Gastroesophageal sphincter (tissue), 4 donors: ENCODE data around the gene HOGA1. TPM values are rescaled to one million over a fixed set of nuclear protein-coding genes. Genes with fewer than 3 reads are reported as not detected.
A peak's percentile ranks its signal among the peaks of the same experiment; 100 is the strongest.

Experiments used
- ATAC-seq: fragments of 150-250 bp; one replicate; pipeline ENCODE4 v1.9.1; 2016; ENCODE audit warnings: mild to moderate bottlenecking, moderate library complexity
- H3K27ac ChIP-seq, 4 donors: fragments of 200-600 bp; sonication (generic) in 3 of 4; 1 replicate in 3 of 4; 2 replicates in 1 of 4; pipeline ENCODE4 v1.5.1; 2016 to 2019
- H3K27me3 ChIP-seq: fragments of 200-600 bp; sonication (generic); one replicate; pipeline ENCODE4 v1.5.1; 2019
- H3K36me3 ChIP-seq, 2 donors: fragments of 200-600 bp; sonication (generic); one replicate each; pipeline ENCODE4 v1.5.1; 2019; ENCODE audit warnings: control low read depth in 1 of 2
- H3K4me1 ChIP-seq, 3 donors: fragments of 200-600 bp; sonication (generic); 1 replicate in 2 of 3; 2 replicates in 1 of 3; pipeline ENCODE4 v1.5.1; 2016 to 2019; ENCODE audit warnings: control low read depth in 2 of 3
- H3K4me3 ChIP-seq, 2 donors: fragments of 200-600 bp; sonication (generic); one replicate each; pipeline ENCODE4 v1.5.1; 2019; ENCODE audit warnings: mild to moderate bottlenecking in 1 of 2, moderate library complexity in 1 of 2
- H3K9me3 ChIP-seq, 3 donors: fragments of 200-600 bp; sonication (generic); one replicate each; pipeline ENCODE4 v1.5.1; 2017 to 2019; ENCODE audit warnings: control low read depth in 2 of 3
- EP300 ChIP-seq: sonication (generic); formaldehyde crosslinking; IDR thresholded peaks from one replicate; pipeline ENCODE4 v1.6.1; 2017; ENCODE audit warnings: antibody characterized with exemption, mild to moderate bottlenecking
- POLR2A ChIP-seq, 2 donors: fragments of 450-650 bp; IDR thresholded peaks; one replicate each; pipeline ENCODE4 v1.6.1; 2017; ENCODE audit warnings: antibody characterized with exemption in 2 of 2, mild to moderate bottlenecking in 2 of 2, moderate library complexity in 1 of 2
- POLR2AphosphoS5 ChIP-seq: sonication (generic); formaldehyde crosslinking; IDR thresholded peaks from one replicate; pipeline ENCODE4 v1.6.1; 2017; ENCODE audit warnings: antibody characterized with exemption
- WGBS, 2 donors: methylation state at CpG; one replicate each; pipeline ENCODE4 v1.1.5; 2018; ENCODE audit warnings: low coverage in 1 of 2; 5-methylcytosine and 5-hydroxymethylcytosine counted together
- total RNA-seq, 4 donors: library from RNA; depleted of rRNA; stranded (reverse); fragments of >200 nt; gene quantifications; one replicate each; pipeline ENCODE4 v1.1.0, GENCODE V29; 2016
- TF ChIP-seq, protein P1 (sequence below), 4 experiments: fragments of 200-600 bp in 2 of 4; fragments of 450-650 bp in 2 of 4; sonication (generic) in 1 of 4; IDR thresholded peaks; one replicate each; pipeline ENCODE4 v1.5.1; 2017 to 2019; ENCODE audit warnings: antibody characterized with exemption in 4 of 4, mild to moderate bottlenecking in 2 of 4, moderate library complexity in 2 of 4

HOGA1 gene
- total RNA-seq, 4 donors from 2014 or later: 0.62 to 2.5 (median 1.1) TPM

DNA sequence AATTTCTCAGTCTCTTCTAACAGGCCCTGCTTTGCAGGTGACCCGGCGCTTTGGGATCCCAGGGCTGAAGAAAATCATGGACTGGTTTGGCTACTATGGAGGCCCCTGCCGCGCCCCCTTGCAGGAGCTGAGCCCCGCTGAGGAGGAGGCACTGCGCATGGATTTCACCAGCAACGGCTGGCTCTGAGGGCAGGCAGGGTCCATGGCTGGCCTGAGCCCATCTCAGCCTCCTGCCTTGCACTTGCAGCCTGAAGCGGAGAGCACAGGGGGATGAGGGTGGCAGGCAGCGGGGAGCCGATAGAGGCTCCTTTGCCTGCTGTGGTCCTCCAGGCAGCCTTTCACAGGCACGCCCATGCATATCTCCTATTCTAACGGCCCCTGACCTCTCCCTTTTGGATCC is 27.3 kb downstream of the HOGA1 start:
- no peak for TF ChIP-seq POLR2A (IDR thresholded peaks at IDR 0.05)
- TF ChIP-seq, protein P1, sequence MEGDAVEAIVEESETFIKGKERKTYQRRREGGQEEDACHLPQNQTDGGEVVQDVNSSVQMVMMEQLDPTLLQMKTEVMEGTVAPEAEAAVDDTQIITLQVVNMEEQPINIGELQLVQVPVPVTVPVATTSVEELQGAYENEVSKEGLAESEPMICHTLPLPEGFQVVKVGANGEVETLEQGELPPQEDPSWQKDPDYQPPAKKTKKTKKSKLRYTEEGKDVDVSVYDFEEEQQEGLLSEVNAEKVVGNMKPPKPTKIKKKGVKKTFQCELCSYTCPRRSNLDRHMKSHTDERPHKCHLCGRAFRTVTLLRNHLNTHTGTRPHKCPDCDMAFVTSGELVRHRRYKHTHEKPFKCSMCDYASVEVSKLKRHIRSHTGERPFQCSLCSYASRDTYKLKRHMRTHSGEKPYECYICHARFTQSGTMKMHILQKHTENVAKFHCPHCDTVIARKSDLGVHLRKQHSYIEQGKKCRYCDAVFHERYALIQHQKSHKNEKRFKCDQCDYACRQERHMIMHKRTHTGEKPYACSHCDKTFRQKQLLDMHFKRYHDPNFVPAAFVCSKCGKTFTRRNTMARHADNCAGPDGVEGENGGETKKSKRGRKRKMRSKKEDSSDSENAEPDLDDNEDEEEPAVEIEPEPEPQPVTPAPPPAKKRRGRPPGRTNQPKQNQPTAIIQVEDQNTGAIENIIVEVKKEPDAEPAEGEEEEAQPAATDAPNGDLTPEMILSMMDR (IDR thresholded peaks at IDR 0.05): no peak
- TF ChIP-seq POLR2AphosphoS5: no peak
- no peak for TF ChIP-seq EP300
- Histone ChIP-seq H3K4me3 (no peak overlapping the region), H3K4me1 (peaks cover 0 to 7% (median 3%) of the 10 kb centered on the region in 3 donors), H3K9me3 (no peaks in the 10 kb centered on the region), H3K27ac (no peak overlapping the region), H3K27me3 (no peaks in the 10 kb centered on the region), H3K36me3 (peaks cover 0 to 28% of the 10 kb centered on the region in 2 donors)
- ATAC-seq: no peak
- 100% methylated on average over 4 of the region's 12 CpGs; no CpG with 5 or more reads in 1 of the 2 donors for WGBS, 2 donors

DNA sequence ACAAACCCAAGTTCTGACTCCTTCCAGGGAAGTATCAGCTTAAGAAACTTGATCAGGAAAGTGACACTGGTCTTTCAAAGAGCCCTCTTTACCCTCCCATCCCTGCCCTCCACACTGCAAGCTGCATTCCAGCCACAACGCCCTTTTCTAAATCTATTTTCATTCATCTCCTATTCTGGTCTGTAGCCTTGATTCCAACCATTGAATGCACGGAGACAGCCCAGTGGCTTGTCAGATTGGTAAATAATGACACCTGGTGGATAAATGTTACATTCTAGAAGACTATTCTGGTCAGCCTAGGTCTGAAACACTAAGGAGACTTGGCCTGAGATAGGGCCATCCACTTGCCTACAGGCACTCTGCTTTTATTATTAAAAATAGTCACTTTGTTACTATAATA is 28.2 kb downstream of the HOGA1 start:
- peak; percentile 92 for ATAC-seq
- Histone ChIP-seq H3K4me3 (no peak overlapping the region), H3K36me3 (peaks cover 0 to 30% of the 10 kb centered on the region in 2 donors), H3K27ac (peak overlapping the region in 2 of 4 donors; percentile 24 to 27), H3K4me1 (peaks cover 0 to 7% (median 3%) of the 10 kb centered on the region in 3 donors), H3K9me3 (no peaks in the 10 kb centered on the region), H3K27me3 (no peaks in the 10 kb centered on the region)
- TF ChIP-seq POLR2A (IDR thresholded peaks at IDR 0.05) (no peak), EP300 (no peak), POLR2AphosphoS5 (no peak)
- TF ChIP-seq, protein P1 (IDR thresholded peaks at IDR 0.05): peak; percentile 38 to 77 (median 66)
- WGBS, 2 donors: 0 to 12% methylated on average over 2 of the region's 2 CpGs

DNA sequence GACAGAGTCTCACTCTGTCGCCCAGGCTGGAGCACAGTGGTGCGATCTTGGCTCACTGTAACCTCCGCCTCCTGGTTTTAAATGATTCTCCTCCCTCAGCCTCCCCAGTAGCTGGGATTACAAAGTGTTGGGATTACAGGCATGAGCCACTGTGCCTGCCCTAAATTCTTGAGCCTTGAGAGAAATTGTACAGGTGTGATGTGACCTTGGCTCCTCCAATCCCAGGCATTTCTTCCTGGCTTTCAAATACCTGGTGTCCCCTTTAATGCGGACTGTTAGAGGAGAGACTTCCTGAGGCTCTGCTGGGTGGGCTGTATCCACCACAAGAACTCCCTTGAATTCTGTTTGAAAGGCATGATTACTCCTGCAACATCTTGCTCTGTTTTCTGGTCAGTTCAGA is 34.1 kb downstream of the HOGA1 start:
- H3K4me1 ChIP-seq: no peaks in the 10 kb centered on the region
- H3K4me3 ChIP-seq: no peak overlapping the region
- H3K9me3 ChIP-seq: no peaks in the 10 kb centered on the region
- H3K36me3 ChIP-seq: peaks cover 0 to 38% of the 10 kb centered on the region in 2 donors
- 93% methylated on average over 4 of the region's 4 CpGs; no CpG with 5 or more reads in 1 of the 2 donors for WGBS, 2 donors
- ATAC-seq: no peak
- no peak overlapping the region for H3K27ac ChIP-seq
- H3K27me3 ChIP-seq: no peaks in the 10 kb centered on the region
- TF ChIP-seq POLR2A (IDR thresholded peaks at IDR 0.05) (no peak), EP300 (no peak), POLR2AphosphoS5 (no peak)
- TF ChIP-seq, protein P1 (IDR thresholded peaks at IDR 0.05): no peak

DNA sequence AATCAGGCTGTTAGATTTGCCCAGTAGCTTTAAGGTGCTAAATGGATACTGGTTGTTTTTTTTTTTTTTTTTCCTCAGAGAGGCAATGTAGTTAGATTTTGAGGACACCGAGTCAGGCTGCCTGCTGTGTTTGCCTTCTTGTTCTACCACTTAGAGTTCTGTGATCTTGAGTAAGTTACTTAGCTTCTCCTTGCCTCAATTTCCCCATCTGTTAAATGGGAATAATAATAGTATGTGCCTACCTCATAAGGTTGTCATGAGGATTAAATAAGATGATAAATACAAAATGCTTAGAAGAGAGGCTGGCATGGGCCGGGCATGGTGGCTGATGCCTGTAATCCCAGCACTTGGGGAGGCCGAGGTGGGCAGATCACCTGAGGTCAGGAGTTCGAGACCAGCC is 34.5 kb downstream of the HOGA1 start:
- Histone ChIP-seq H3K36me3 (peaks cover 0 to 38% of the 10 kb centered on the region in 2 donors), H3K27me3 (no peaks in the 10 kb centered on the region), H3K27ac (no peak overlapping the region), H3K4me1 (no peaks in the 10 kb centered on the region), H3K9me3 (no peaks in the 10 kb centered on the region), H3K4me3 (no peak overlapping the region)
- TF ChIP-seq POLR2A (IDR thresholded peaks at IDR 0.05): no peak
- no peak for TF ChIP-seq POLR2AphosphoS5
- TF ChIP-seq, protein P1 (IDR thresholded peaks at IDR 0.05): no peak
- TF ChIP-seq EP300: no peak
- 88% methylated on average over 2 of the region's 4 CpGs; no CpG with 5 or more reads in 1 of the 2 donors for WGBS, 2 donors
- no peak for ATAC-seq

DNA sequence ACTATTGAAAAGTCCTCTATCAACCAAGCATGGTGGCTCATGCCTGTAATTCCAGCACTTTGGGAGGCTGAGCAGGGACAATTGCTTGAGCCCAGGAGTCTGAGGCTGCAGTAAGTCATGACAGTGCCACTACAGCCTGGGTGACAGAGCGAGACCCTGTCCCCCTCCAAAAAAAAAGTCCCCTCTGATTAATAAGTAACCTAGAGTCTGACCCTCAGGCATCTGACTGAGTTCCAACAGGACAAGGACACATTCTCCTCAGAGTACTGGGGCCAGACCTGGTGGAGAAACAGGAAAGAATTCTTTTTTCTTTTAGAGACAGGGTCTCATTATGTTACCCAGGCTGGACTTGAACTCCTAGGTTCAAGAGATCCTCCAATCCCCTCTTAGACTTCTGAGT is 39.1 kb downstream of the HOGA1 start:
- TF ChIP-seq POLR2A (IDR thresholded peaks at IDR 0.05) (no peak), POLR2AphosphoS5 (no peak), EP300 (no peak)
- TF ChIP-seq, protein P1 (IDR thresholded peaks at IDR 0.05): no peak
- no peak overlapping the region for H3K4me3 ChIP-seq
- H3K4me1 ChIP-seq: no peaks in the 10 kb centered on the region
- H3K27me3 ChIP-seq: no peaks in the 10 kb centered on the region
- 100% methylated on average over 1 of the region's 1 CpG; no CpG with 5 or more reads in 1 of the 2 donors for WGBS, 2 donors
- H3K36me3 ChIP-seq: peaks cover 0 to 8% of the 10 kb centered on the region in 2 donors
- no peaks in the 10 kb centered on the region for H3K9me3 ChIP-seq
- H3K27ac ChIP-seq: no peak overlapping the region
- no peak for ATAC-seq
